Esophagus muscularis mucosa (tissue), 4 donors: ENCODE results near the gene ASTN2. TPM values are rescaled to one million over a fixed set of nuclear protein-coding genes. Genes with fewer than 3 reads are reported as not detected.

Source experiments
- DNase-seq: peaks from one replicate; pipeline ENCODE4 v3.0.0-alpha.2; 2017; ENCODE audit errors: extremely low spot score
- H3K27ac ChIP-seq, 4 donors: fragments of 200-600 bp; sonication (generic); replicated peaks in 1 of 4; 1 replicate in 3 of 4; 2 replicates in 1 of 4; pipeline ENCODE4 v1.5.1; 2016 to 2019; ENCODE audit warnings: mild to moderate bottlenecking in 1 of 4
- H3K27me3 ChIP-seq, 4 donors: fragments of 200-600 bp; sonication (generic); one replicate each; pipeline versions ENCODE4 v1.5.1 to v1.6.0; 2016 to 2019
- H3K36me3 ChIP-seq, 4 donors: fragments of 200-600 bp; sonication (generic); one replicate each; pipeline ENCODE4 v1.5.1; 2016 to 2019
- H3K4me1 ChIP-seq, 4 donors: fragments of 200-600 bp; sonication (generic); one replicate each; pipeline ENCODE4 v1.5.1; 2016 to 2019
- H3K4me3 ChIP-seq, 4 donors: fragments of 200-600 bp; sonication (generic); 1 replicate in 2 of 4; 2 replicates in 2 of 4; pipeline ENCODE4 v1.5.1; 2016 to 2019; ENCODE audit warnings: mild to moderate bottlenecking in 4 of 4, moderate library complexity in 1 of 4
- H3K9me3 ChIP-seq, 4 donors: fragments of 200-600 bp; sonication (generic); 1 replicate in 3 of 4; 2 replicates in 1 of 4; pipeline ENCODE4 v1.5.1; 2016 to 2019
- CTCF ChIP-seq, 3 experiments: fragments of 200-600 bp in 2 of 3; fragments of 450-650 bp in 1 of 3; sonication (generic) in 2 of 3; IDR thresholded peaks; one replicate each; pipeline ENCODE4 v1.5.1; 2017 to 2019; ENCODE audit warnings: antibody characterized with exemption in 3 of 3, mild to moderate bottlenecking in 2 of 3, moderate library complexity in 1 of 3
- EP300 ChIP-seq: sonication (generic); formaldehyde crosslinking; IDR thresholded peaks from one replicate; pipeline ENCODE4 v1.6.1; 2017; ENCODE audit warnings: antibody characterized with exemption
- POLR2A ChIP-seq: fragments of 450-650 bp; IDR thresholded peaks from one replicate; pipeline ENCODE4 v1.6.1; 2017; ENCODE audit warnings: antibody characterized with exemption, moderate library complexity, mild to moderate bottlenecking, low read depth
- POLR2AphosphoS5 ChIP-seq, 2 donors: sonication (generic); formaldehyde crosslinking; IDR thresholded peaks; one replicate each; pipeline ENCODE4 v1.6.1; 2017; ENCODE audit warnings: antibody characterized with exemption in 2 of 2
- WGBS: methylation state at CpG from one replicate; pipeline ENCODE4 v1.1.5; 2018; 5-methylcytosine and 5-hydroxymethylcytosine counted together
- intact Hi-C: fragments of 100-400 bp; cut with DNase I; formaldehyde crosslinking; loops from one replicate; pipeline ENCODE4 v1.15.1; 2023
- total RNA-seq, 4 donors: library from RNA; depleted of rRNA; stranded (reverse); fragments of >200 nt; gene quantifications; one replicate each; pipeline versions ENCODE4 v1.1.0 to v1.2.1, GENCODE V29; 2016

The ASTN2 gene
- total RNA-seq, 4 donors from 2014 or later: 4.2 to 6.9 (median 5.5) TPM

- TF ChIP-seq EP300 (no peak), CTCF (IDR thresholded peaks at IDR 0.05) (no peak), POLR2A (no peak), POLR2AphosphoS5 (IDR thresholded peaks at IDR 0.05) (no peak)
- intact Hi-C loops: no loop called here
- WGBS: 69% methylated on average over 3 of the region's 7 CpGs
- no peaks in the 10 kb centered on the region for H3K9me3 ChIP-seq
- no peaks in the 10 kb centered on the region for H3K27me3 ChIP-seq
- no peaks in the 10 kb centered on the region for H3K4me1 ChIP-seq
- no peaks in the 10 kb centered on the region for H3K36me3 ChIP-seq
- DNase-seq: no peak
- H3K27ac ChIP-seq: no peak overlapping the region
- no peak overlapping the region for H3K4me3 ChIP-seq
These were observed 462.4 kb downstream of the ASTN2 start for GRCh38 chr9:116952436-116952810.

- Histone ChIP-seq H3K27me3 (no peaks in the 10 kb centered on the region), H3K4me3 (no peak overlapping the region), H3K9me3 (no peaks in the 10 kb centered on the region), H3K27ac (no peak overlapping the region), H3K4me1 (no peaks in the 10 kb centered on the region), H3K36me3 (no peaks in the 10 kb centered on the region)
- 77% methylated on average over 3 of the region's 3 CpGs for WGBS
- intact Hi-C loops: no loop called here
- DNase-seq: no peak
- no peak for TF ChIP-seq POLR2AphosphoS5 (IDR thresholded peaks at IDR 0.05)
These were observed 463.0 kb downstream of the ASTN2 start for GRCh38 chr9:116951588-116952435.

- H3K27ac ChIP-seq: no peak overlapping the region
- no peaks in the 10 kb centered on the region for H3K36me3 ChIP-seq
- intact Hi-C loops: no loop called here
- no peak for TF ChIP-seq CTCF (IDR thresholded peaks at IDR 0.05)
- no peak for TF ChIP-seq POLR2AphosphoS5 (IDR thresholded peaks at IDR 0.05)
- no peak for TF ChIP-seq EP300
- TF ChIP-seq POLR2A: no peak
- DNase-seq: no peak
- no peak overlapping the region for H3K4me3 ChIP-seq
- H3K4me1 ChIP-seq: no peaks in the 10 kb centered on the region
- H3K27me3 ChIP-seq: no peaks in the 10 kb centered on the region
- WGBS: 54% methylated on average over 2 of the region's 2 CpGs
- no peaks in the 10 kb centered on the region for H3K9me3 ChIP-seq
These were observed 469.0 kb downstream of the ASTN2 start for GRCh38 chr9:116945817-116946216.

- 89% methylated on average over 4 of the region's 4 CpGs for WGBS
- Histone ChIP-seq H3K36me3 (no peaks in the 10 kb centered on the region), H3K27ac (no peak overlapping the region), H3K4me3 (no peak overlapping the region), H3K4me1 (no peaks in the 10 kb centered on the region), H3K9me3 (no peaks in the 10 kb centered on the region), H3K27me3 (no peaks in the 10 kb centered on the region)
- intact Hi-C loops: no loop called here
- DNase-seq: no peak
- TF ChIP-seq CTCF (IDR thresholded peaks at IDR 0.05) (no peak), POLR2AphosphoS5 (IDR thresholded peaks at IDR 0.05) (no peak), POLR2A (no peak), EP300 (no peak)
These were observed 469.9 kb downstream of the ASTN2 start for GRCh38 chr9:116944714-116945534.

- intact Hi-C loops: no loop called here
- H3K27ac ChIP-seq: no peak overlapping the region
- 67% methylated on average over 5 of the region's 5 CpGs for WGBS
- no peaks in the 10 kb centered on the region for H3K36me3 ChIP-seq
- no peaks in the 10 kb centered on the region for H3K27me3 ChIP-seq
- TF ChIP-seq POLR2A (no peak), CTCF (IDR thresholded peaks at IDR 0.05) (no peak), POLR2AphosphoS5 (IDR thresholded peaks at IDR 0.05) (no peak), EP300 (no peak)
- no peak overlapping the region for H3K4me3 ChIP-seq
- DNase-seq: no peak
- H3K4me1 ChIP-seq: no peaks in the 10 kb centered on the region
- no peaks in the 10 kb centered on the region for H3K9me3 ChIP-seq
These were observed 470.9 kb downstream of the ASTN2 start for GRCh38 chr9:116943970-116944369.
